ENCODE measurements around the gene RAG1. TPM values are rescaled to one million over a fixed set of nuclear protein-coding genes. Genes with fewer than 3 reads are reported as not detected.

Gene RAG1
- total and polyA plus RNA-seq, 2 of the 8 experiments (the other 6 are each of a cell fraction or from before 2014, with no cell fraction given), result 0.14 to 0.58 TPM

DNA sequence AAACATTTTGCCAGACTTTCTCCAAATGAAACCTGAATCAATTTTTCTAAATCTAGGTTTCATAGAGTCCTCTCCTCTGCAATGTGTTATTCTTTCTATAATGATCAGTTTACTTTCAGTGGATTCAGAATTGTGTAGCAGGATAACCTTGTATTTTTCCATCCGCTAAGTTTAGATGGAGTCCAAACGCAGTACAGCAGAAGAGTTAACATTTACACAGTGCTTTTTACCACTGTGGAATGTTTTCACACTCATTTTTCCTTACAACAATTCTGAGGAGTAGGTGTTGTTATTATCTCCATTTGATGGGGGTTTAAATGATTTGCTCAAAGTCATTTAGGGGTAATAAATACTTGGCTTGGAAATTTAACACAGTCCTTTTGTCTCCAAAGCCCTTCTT is 9.6 kb downstream of the RAG1 start:
- Histone ChIP-seq H3K27ac (ENCODE audit: low read depth, low read length) (no peak overlapping the region), H3K56ac (replicated peaks; ENCODE audit: insufficient read length, low read depth, low read length) (no peak overlapping the region), H2AK5ac (ENCODE audit: low read depth, low read length) (no peak overlapping the region), H3K27me3 (replicated peaks in 1 of 4; ENCODE audit: control insufficient read depth in 3 of 4, extremely low read depth in 1 of 4, insufficient read depth in 3 of 4, low read length in 3 of 4) (no peaks in the 10 kb centered on the region), H3K23me2 (ENCODE audit: low read depth, low read length) (no peaks in the 10 kb centered on the region), H3K9ac (replicated peaks in 1 of 4; ENCODE audit: extremely low read depth in 1 of 4, low read depth in 3 of 4, low read length in 3 of 4) (no peak overlapping the region), H2BK5ac (ENCODE audit: low read depth, low read length) (no peak overlapping the region), H3K4ac (replicated peaks; ENCODE audit: insufficient read length, low read depth, low read length) (no peak overlapping the region), H2BK120ac (replicated peaks; ENCODE audit: low read depth, low read length) (no peak overlapping the region), H3K4me3 (ENCODE audit: extremely low read depth in 1 of 4, insufficient read depth in 2 of 4, low read depth in 3 of 4, low read length in 4 of 4) (no peak overlapping the region), H4K20me1 (replicated peaks in 1 of 2; ENCODE audit: control insufficient read depth in 1 of 2, insufficient read depth in 2 of 2, low read length in 2 of 2) (no peaks in the 10 kb centered on the region), H3K79me2 (ENCODE audit: control insufficient read depth in 1 of 2, insufficient read depth in 2 of 2, low read length in 2 of 2) (no peaks in the 10 kb centered on the region), H3K9me3 (ENCODE audit: insufficient read depth in 2 of 2, low read depth in 1 of 2, low read length in 1 of 2) (peaks cover 16 to 21% of the 10 kb centered on the region in 2 experiments), H2BK12ac (ENCODE audit: low read depth, low read length) (no peak overlapping the region), H2AFZ (ENCODE audit: low read length) (no peak overlapping the region), H3K23ac (ENCODE audit: insufficient read length) (no peak overlapping the region), H2BK20ac (ENCODE audit: low read length) (no peak overlapping the region), H4K8ac (ENCODE audit: extremely low read depth, insufficient read depth, low read length) (no peak overlapping the region), H3K79me1 (ENCODE audit: low read depth, low read length) (no peaks in the 10 kb centered on the region), H4K5ac (ENCODE audit: insufficient read length, low read depth, low read length) (no peak overlapping the region), H3K36me3 (ENCODE audit: control insufficient read depth in 2 of 4, insufficient read depth in 4 of 4, low read length in 3 of 4) (no peaks in the 10 kb centered on the region), H3K4me1 (replicated peaks in 1 of 4; ENCODE audit: control insufficient read depth in 3 of 4, insufficient read depth in 4 of 4, low read length in 3 of 4) (no peaks in the 10 kb centered on the region), H3K4me2 (ENCODE audit: insufficient read depth in 1 of 2, low read depth in 2 of 2, low read length in 2 of 2) (no peak overlapping the region), H4K91ac (replicated peaks; ENCODE audit: insufficient read length, low read length) (no peak overlapping the region), H3K18ac (ENCODE audit: extremely low read depth, low read length) (no peak overlapping the region), H3K14ac (ENCODE audit: insufficient read length) (no peak overlapping the region), H2BK15ac (ENCODE audit: low read length) (no peak overlapping the region)
- TF ChIP-seq CBX5 (IDR thresholded peaks at IDR 0.05; ENCODE audit: low read depth, low read length) (no peak), SP4 (IDR thresholded peaks at IDR 0.05; ENCODE audit: low read length) (no peak), SIX5 (IDR thresholded peaks at IDR 0.05; ENCODE audit: low read depth, low read length) (no peak), ATF2 (IDR thresholded peaks at IDR 0.05; ENCODE audit: low read length) (no peak), GTF2F1 (IDR thresholded peaks at IDR 0.05; ENCODE audit: borderline replicate concordance, low read depth, low read length) (no peak), KDM4A (IDR thresholded peaks at IDR 0.05; ENCODE audit: low read depth, low read length, severe bottlenecking) (no peak)
- DNase-seq (ENCODE audit: low read depth in 1 of 2, low spot score in 2 of 2) (no peak), FAIRE-seq (no peak)
- ChIA-PET CTCF (ENCODE audit: partially characterized antibody) (interaction anchor here (0.9 to 6.1 kb wide), 4 partner anchors 11 to 170 kb away, joined by 3 to 45 read pairs (median 18); no protein-coding TSS in a partner anchor), POLR2A (ENCODE audit: partially characterized antibody) (no interaction called here)
- 93% methylated on average over 2 of the region's 2 CpGs; no CpG with 5 or more reads in 1 of the 2 experiments for WGBS, 2 experiments (ENCODE audit: extremely low coverage in 1 of 2, insufficient coverage in 1 of 2, insufficient read length in 1 of 2, insufficient replicate concordance in 2 of 2, low coverage in 1 of 2, low lambda C conversion rate in 2 of 2, missing lambda C conversion rate in 1 of 2)
